Progenitor cell of endocrine pancreas (in vitro differentiated cells): ENCODE measurements around the gene SLC25A51. TPM values are rescaled to one million over a fixed set of nuclear protein-coding genes. Genes with fewer than 3 reads are reported as not detected.
A peak's percentile ranks its signal among the peaks of the same experiment; 100 is the strongest.

Experiments used
- DNase-seq: peaks from one replicate; pipeline ENCODE4 v3.0.0; 2021; ENCODE audit warnings: low spot score; ENCODE audit not compliant: unreplicated experiment
- H3K27ac Mint-ChIP-seq: 2 replicates; pipeline ENCODE4 v1.8.0; 2021; ENCODE audit warnings: mild to moderate bottlenecking, moderate library complexity, mixed read lengths
- H3K27me3 Mint-ChIP-seq: 2 replicates; pipeline ENCODE4 v1.8.0; 2021; ENCODE audit warnings: mixed read lengths
- H3K36me3 Mint-ChIP-seq: 2 replicates; pipeline ENCODE4 v1.8.0; 2022; ENCODE audit warnings: mixed read lengths; ENCODE audit not compliant: insufficient read depth
- H3K4me1 Mint-ChIP-seq: 2 replicates; pipeline ENCODE4 v1.8.0; 2021; ENCODE audit warnings: low read depth, mixed read lengths
- H3K4me3 Mint-ChIP-seq: 2 replicates; pipeline ENCODE4 v1.8.0; 2021; ENCODE audit warnings: low read depth, mild to moderate bottlenecking, moderate library complexity, mixed read lengths
- H3K9me3 Mint-ChIP-seq: 2 replicates; pipeline ENCODE4 v1.8.0; 2021; ENCODE audit warnings: low read depth, mixed read lengths
- total RNA-seq: library from RNA; stranded (reverse); gene quantifications from 2 replicates; pipeline ENCODE4 v1.2.1, GENCODE V29; 2021
- TF ChIP-seq, protein P1 (sequence below): fragments of 200-600 bp; sonication (generic); IDR thresholded peaks from one replicate; pipeline ENCODE4 v1.5.0; 2021; ENCODE audit warnings: antibody characterized with exemption, mild to moderate bottlenecking; ENCODE audit not compliant: unreplicated experiment

The SLC25A51 gene
- total RNA-seq, 1 donor from 2014 or later = 32.5 TPM

DNA sequence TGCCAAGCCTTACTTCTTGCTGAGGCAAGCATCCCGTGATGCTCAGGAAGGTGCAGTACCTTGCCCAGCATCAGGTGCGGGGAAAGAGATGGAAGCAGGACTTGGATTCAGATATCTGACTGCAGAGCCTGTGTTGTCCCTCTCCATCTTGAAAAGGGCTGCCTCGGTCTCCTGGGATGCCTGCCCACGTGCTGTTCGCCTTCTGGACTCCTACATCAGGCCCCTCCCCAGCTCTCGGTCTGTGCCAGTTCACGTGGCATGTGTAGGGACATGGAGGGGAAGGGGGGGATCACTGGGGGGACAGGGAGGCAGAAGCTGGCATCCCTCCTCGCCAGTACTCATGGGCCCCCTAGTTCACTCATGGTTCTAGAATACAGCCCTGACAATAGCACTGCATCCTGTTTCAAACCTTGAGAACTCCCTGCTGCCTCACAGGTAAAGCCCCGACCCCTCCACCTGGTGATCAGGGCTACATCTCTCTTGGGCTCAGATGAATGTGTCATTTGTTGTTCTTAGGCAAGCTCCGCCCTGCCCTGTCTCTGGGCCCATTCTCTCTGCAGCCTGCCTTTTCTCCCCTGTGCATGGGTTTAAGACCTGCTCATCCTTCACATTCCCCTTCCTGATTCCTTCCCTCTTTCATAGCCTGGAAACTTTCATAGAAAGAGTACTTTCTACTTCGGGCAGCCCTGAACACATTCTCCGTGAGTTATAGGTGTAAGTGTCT lies 38.9 kb upstream of the SLC25A51 start:
- TF ChIP-seq, protein P1, sequence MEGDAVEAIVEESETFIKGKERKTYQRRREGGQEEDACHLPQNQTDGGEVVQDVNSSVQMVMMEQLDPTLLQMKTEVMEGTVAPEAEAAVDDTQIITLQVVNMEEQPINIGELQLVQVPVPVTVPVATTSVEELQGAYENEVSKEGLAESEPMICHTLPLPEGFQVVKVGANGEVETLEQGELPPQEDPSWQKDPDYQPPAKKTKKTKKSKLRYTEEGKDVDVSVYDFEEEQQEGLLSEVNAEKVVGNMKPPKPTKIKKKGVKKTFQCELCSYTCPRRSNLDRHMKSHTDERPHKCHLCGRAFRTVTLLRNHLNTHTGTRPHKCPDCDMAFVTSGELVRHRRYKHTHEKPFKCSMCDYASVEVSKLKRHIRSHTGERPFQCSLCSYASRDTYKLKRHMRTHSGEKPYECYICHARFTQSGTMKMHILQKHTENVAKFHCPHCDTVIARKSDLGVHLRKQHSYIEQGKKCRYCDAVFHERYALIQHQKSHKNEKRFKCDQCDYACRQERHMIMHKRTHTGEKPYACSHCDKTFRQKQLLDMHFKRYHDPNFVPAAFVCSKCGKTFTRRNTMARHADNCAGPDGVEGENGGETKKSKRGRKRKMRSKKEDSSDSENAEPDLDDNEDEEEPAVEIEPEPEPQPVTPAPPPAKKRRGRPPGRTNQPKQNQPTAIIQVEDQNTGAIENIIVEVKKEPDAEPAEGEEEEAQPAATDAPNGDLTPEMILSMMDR = no peak
- Mint-ChIP-seq H3K27ac (peak overlapping the region; percentile 43), H3K4me3 (no peak overlapping the region), H3K36me3 (peaks cover 8% of the 10 kb centered on the region), H3K4me1 (peaks cover 20% of the 10 kb centered on the region), H3K27me3 (no peaks in the 10 kb centered on the region), H3K9me3 (no peaks in the 10 kb centered on the region)
- DNase-seq = no peak

DNA sequence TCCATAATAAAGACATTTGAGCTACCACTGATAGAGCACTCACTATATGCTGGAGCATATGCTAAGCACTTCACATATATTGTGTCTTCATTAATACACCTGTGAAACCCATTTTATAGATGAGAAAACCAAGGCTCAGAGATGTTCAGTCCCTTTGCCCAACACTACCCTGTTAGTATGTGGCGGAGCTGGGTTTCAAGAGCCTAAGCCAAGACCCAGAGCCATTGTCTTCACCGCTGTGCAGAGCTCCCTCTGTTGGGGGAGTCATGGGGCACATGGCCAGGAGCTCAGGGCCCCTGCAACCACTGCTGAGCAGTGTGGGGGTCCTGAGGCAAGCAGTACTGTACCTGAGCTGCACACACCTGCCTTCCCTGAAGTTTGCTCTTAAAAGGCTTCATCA lies 37.3 kb upstream of the SLC25A51 start:
- peaks cover 20% of the 10 kb centered on the region for H3K4me1 Mint-ChIP-seq
- no peaks in the 10 kb centered on the region for H3K27me3 Mint-ChIP-seq
- TF ChIP-seq, protein P1 = no peak
- no peaks in the 10 kb centered on the region for H3K9me3 Mint-ChIP-seq
- no peak overlapping the region for H3K27ac Mint-ChIP-seq
- H3K4me3 Mint-ChIP-seq = no peak overlapping the region
- no peak for DNase-seq
- H3K36me3 Mint-ChIP-seq = peaks cover 5% of the 10 kb centered on the region

- H3K36me3 Mint-ChIP-seq = peaks cover 4% of the 10 kb centered on the region
- no peak for DNase-seq
- TF ChIP-seq, protein P1 = no peak
- no peak overlapping the region for H3K4me3 Mint-ChIP-seq
- peaks cover 16% of the 10 kb centered on the region for H3K4me1 Mint-ChIP-seq
- H3K9me3 Mint-ChIP-seq = no peaks in the 10 kb centered on the region
- no peak overlapping the region for H3K27ac Mint-ChIP-seq
- H3K27me3 Mint-ChIP-seq = no peaks in the 10 kb centered on the region
These were observed 35.7 kb upstream of the SLC25A51 start for GRCh38 chr9:37939575-37940095.

DNA sequence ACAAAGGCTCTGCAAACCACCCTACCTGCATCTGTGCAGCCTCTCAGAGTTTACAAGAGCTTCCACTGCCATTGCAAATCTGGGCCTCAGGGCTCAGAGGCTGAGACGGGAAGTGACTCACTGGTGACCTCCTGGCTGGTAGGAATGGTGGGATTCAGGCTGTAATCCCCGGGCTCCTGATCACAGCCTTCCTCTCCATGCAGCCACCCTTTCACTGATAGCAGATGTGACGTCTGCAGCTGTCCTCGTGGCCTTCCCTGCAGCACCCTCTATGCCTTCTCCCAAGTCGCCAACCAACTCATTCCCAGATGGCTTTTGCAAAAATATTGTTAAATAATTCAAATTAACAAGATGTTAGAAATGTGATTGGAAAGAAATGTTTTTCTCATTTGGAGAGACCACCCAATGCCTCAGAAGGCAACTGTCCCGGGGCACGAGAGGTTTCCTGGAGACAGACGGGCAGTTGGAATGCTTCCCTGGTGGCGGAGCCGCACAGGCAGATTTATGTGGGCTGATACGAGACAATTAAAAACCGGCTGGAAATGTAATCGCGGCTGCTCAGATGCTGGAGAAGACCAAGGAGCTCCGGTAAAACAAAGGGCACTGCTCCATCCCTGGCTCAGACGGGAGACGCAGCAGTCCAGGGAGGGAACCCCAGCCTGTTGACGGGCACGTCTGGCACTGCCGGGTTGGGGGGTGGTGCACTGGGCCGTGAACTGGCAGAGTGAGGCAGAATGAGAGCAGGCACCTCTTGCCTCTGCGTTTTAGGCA lies 34.4 kb upstream of the SLC25A51 start:
- peaks cover 2% of the 10 kb centered on the region for H3K36me3 Mint-ChIP-seq
- peaks cover 10% of the 10 kb centered on the region for H3K4me1 Mint-ChIP-seq
- no peaks in the 10 kb centered on the region for H3K9me3 Mint-ChIP-seq
- TF ChIP-seq, protein P1 = no peak
- DNase-seq = no peak
- no peak overlapping the region for H3K27ac Mint-ChIP-seq
- no peak overlapping the region for H3K4me3 Mint-ChIP-seq
- H3K27me3 Mint-ChIP-seq = no peaks in the 10 kb centered on the region

GRCh38 chr9:37937366-37937765 lies 33.4 kb upstream of the SLC25A51 start:
- H3K27ac Mint-ChIP-seq = peak overlapping the region; percentile 84

More at GRCh38 chr9:37937366-37937765, 33.4 kb upstream of the SLC25A51 start:
- H3K4me1 Mint-ChIP-seq = peaks cover 7% of the 10 kb centered on the region
- no peak overlapping the region for H3K4me3 Mint-ChIP-seq
- no peak for DNase-seq
- H3K36me3 Mint-ChIP-seq = peaks cover 2% of the 10 kb centered on the region
- no peaks in the 10 kb centered on the region for H3K27me3 Mint-ChIP-seq
- H3K9me3 Mint-ChIP-seq = no peaks in the 10 kb centered on the region
- TF ChIP-seq, protein P1 = no peak
